ENCODE data around the gene DMD.

GRCh38 chrX:31435592-31435991 is 1775.8 kb downstream of the DMD start:
- TF ChIP-seq POLR2AphosphoS5 (IDR thresholded peaks at IDR 0.05; ENCODE audit: low read depth, low read length) (no peak), POLR2A (IDR thresholded peaks at IDR 0.05; ENCODE audit: low read depth, low read length) (no peak), TAF1 (IDR thresholded peaks at IDR 0.05; ENCODE audit: borderline replicate concordance, low read depth, low read length) (no peak)
